KMS-11 (cell line): ENCODE data around the gene CMC2.

Experiments used
- H2AFZ ChIP-seq: fragments of 200-600 bp; sonication (generic); 2 replicates; pipeline ENCODE4 v1.6.1; 2016; ENCODE audit warnings: antibody characterized with exemption, mixed run types, low read depth
- H3K27ac ChIP-seq: fragments of 200-600 bp; sonication (generic); 2 replicates; pipeline ENCODE4 v1.6.1; 2016; ENCODE audit warnings: mild to moderate bottlenecking, mixed run types
- H3K27me3 ChIP-seq: fragments of 200-600 bp; sonication (generic); 2 replicates; pipeline ENCODE4 v1.6.1; 2017; ENCODE audit warnings: mild to moderate bottlenecking, low read depth, mixed run types, moderate library complexity; ENCODE audit not compliant: insufficient read depth
- H3K36me3 ChIP-seq: fragments of 200-600 bp; sonication (generic); 2 replicates; pipeline ENCODE4 v1.6.1; 2017; ENCODE audit warnings: mild to moderate bottlenecking, mixed run types; ENCODE audit not compliant: insufficient read depth
- H3K4me1 ChIP-seq: fragments of 200-600 bp; sonication (generic); 2 replicates; pipeline ENCODE4 v1.6.1; 2016; ENCODE audit warnings: mild to moderate bottlenecking, low read depth, mixed run types; ENCODE audit not compliant: poor library complexity, severe bottlenecking
- H3K4me2 ChIP-seq: fragments of 200-600 bp; sonication (generic); 2 replicates; pipeline ENCODE4 v1.7.0; 2016; ENCODE audit warnings: mild to moderate bottlenecking, mixed run types
- H3K4me3 ChIP-seq: fragments of 200-600 bp; sonication (generic); IDR thresholded peaks from 2 replicates; pipeline ENCODE4 v1.6.1; 2017; ENCODE audit warnings: low read depth, low read length, mixed read lengths; ENCODE audit not compliant: insufficient read depth
- H3K79me2 ChIP-seq: fragments of 200-600 bp; sonication (generic); 2 replicates; pipeline ENCODE4 v1.6.1; 2016; ENCODE audit warnings: low read depth, mixed run types; ENCODE audit not compliant: insufficient read depth
- H3K9ac ChIP-seq: fragments of 200-600 bp; sonication (generic); 2 replicates; pipeline ENCODE4 v1.6.1; 2016; ENCODE audit warnings: mild to moderate bottlenecking, mixed run types
- H4K20me1 ChIP-seq: fragments of 200-600 bp; sonication (generic); 2 replicates; pipeline ENCODE4 v1.6.1; 2016; ENCODE audit warnings: mild to moderate bottlenecking, mixed run types; ENCODE audit not compliant: insufficient read depth
- CTCF ChIP-seq: fragments of 200-600 bp; sonication (generic); conservative IDR thresholded peaks from 2 replicates; pipeline ENCODE4 v1.6.1; 2017; ENCODE audit warnings: low read depth, mild to moderate bottlenecking, antibody characterized with exemption, low read length, moderate library complexity, mixed read lengths

CMC2 gene

GRCh38 chr16:80984124-80984892, 22.4 kb downstream of the CMC2 start:
- Histone ChIP-seq H4K20me1 (no peaks in the 10 kb centered on the region), H3K36me3 (no peaks in the 10 kb centered on the region), H3K9ac (no peak overlapping the region), H3K79me2 (no peaks in the 10 kb centered on the region), H3K27me3 (no peaks in the 10 kb centered on the region), H3K4me2 (no peak overlapping the region), H3K4me3 (no peak overlapping the region), H3K27ac (no peak overlapping the region), H3K4me1 (no peaks in the 10 kb centered on the region), H2AFZ (no peak overlapping the region)
- no peak for TF ChIP-seq CTCF

GRCh38 chr16:80982646-80983045, 24.0 kb downstream of the CMC2 start:
- H3K27ac ChIP-seq = no peak overlapping the region
- no peaks in the 10 kb centered on the region for H3K36me3 ChIP-seq
- H3K9ac ChIP-seq = no peak overlapping the region
- peaks cover 5% of the 10 kb centered on the region for H3K4me1 ChIP-seq
- no peak overlapping the region for H2AFZ ChIP-seq
- H3K4me3 ChIP-seq = no peak overlapping the region
- H3K27me3 ChIP-seq = no peaks in the 10 kb centered on the region
- no peaks in the 10 kb centered on the region for H3K79me2 ChIP-seq
- no peak overlapping the region for H3K4me2 ChIP-seq
- TF ChIP-seq CTCF = no peak
- no peaks in the 10 kb centered on the region for H4K20me1 ChIP-seq

GRCh38 chr16:80981103-80981502, 25.6 kb downstream of the CMC2 start:
- Histone ChIP-seq H3K27ac (no peak overlapping the region), H3K36me3 (no peaks in the 10 kb centered on the region), H3K79me2 (no peaks in the 10 kb centered on the region)

GRCh38 chr16:80976946-80977345, 29.7 kb downstream of the CMC2 start:
- no peak for TF ChIP-seq CTCF
- no peak overlapping the region for H2AFZ ChIP-seq

More at GRCh38 chr16:80981103-80981502, 25.6 kb downstream of the CMC2 start:
- no peak for TF ChIP-seq CTCF
- Histone ChIP-seq H2AFZ (no peak overlapping the region), H4K20me1 (no peaks in the 10 kb centered on the region), H3K4me2 (no peak overlapping the region), H3K4me3 (no peak overlapping the region), H3K27me3 (no peaks in the 10 kb centered on the region), H3K4me1 (peaks cover 5% of the 10 kb centered on the region), H3K9ac (no peak overlapping the region)

More at GRCh38 chr16:80976946-80977345, 29.7 kb downstream of the CMC2 start:
- Histone ChIP-seq H3K27ac (no peak overlapping the region), H3K4me2 (no peak overlapping the region), H3K36me3 (no peaks in the 10 kb centered on the region), H3K79me2 (no peaks in the 10 kb centered on the region), H3K27me3 (no peaks in the 10 kb centered on the region), H3K4me1 (peaks cover 12% of the 10 kb centered on the region), H3K4me3 (no peak overlapping the region), H4K20me1 (no peaks in the 10 kb centered on the region), H3K9ac (no peak overlapping the region)
